Measurements from ENCODE around the gene VSIG10L.

The VSIG10L gene

GRCh38 chr19:51337861-51338562 lies 3.9 kb downstream of the VSIG10L start:
- Histone ChIP-seq H3K9ac (ENCODE audit: low read depth, low read length) (peak overlapping the region; percentile 46; the same call in 1 of the 2 replicates), H3K79me2 (ENCODE audit: insufficient read depth, low read length) (no peaks in the 10 kb centered on the region), H3K4me2 (ENCODE audit: insufficient read depth, low read length) (peak overlapping the region; percentile 74), H3K36me3 (ENCODE audit: insufficient read depth, low read length) (no peaks in the 10 kb centered on the region), H3K27me3 (ENCODE audit: insufficient read depth, low read length, poor library complexity) (no peaks in the 10 kb centered on the region), H2AFZ (ENCODE audit: low read depth, low read length) (peak overlapping the region; percentile 74), H3K27ac (ENCODE audit: low read length) (no peak overlapping the region), H3K9me3 (ENCODE audit: insufficient read depth, low read length, severe bottlenecking) (no peaks in the 10 kb centered on the region), H3K4me3 (ENCODE audit: low read depth in 1 of 2, low read length in 2 of 2) (0 out of 4 replicates have a peak overlapping the region, but pooled peaks of 1 of the 2 experiments have one; percentile 62), H3K4me1 (ENCODE audit: insufficient read depth, low read length) (peaks cover 13% of the 10 kb centered on the region), H4K20me1 (ENCODE audit: insufficient read depth, low read length) (no peaks in the 10 kb centered on the region)
- DNase-seq (no peak), ATAC-seq (ENCODE audit: insufficient read depth, low read depth) (no peak)
- TF ChIP-seq CTCF (IDR thresholded peaks at IDR 0.05; ENCODE audit: borderline replicate concordance, extremely low read depth, low read length, poor library complexity, severe bottlenecking) (no peak), EZH2 (IDR thresholded peaks at IDR 0.05; ENCODE audit: borderline replicate concordance, low read depth, low read length, severe bottlenecking) (no peak)

GRCh38 chr19:51337141-51337860 lies 4.6 kb downstream of the VSIG10L start:
- Histone ChIP-seq H3K4me3 (ENCODE audit: low read depth in 1 of 2, low read length in 2 of 2) (no peak overlapping the region), H3K36me3 (ENCODE audit: insufficient read depth, low read length) (no peaks in the 10 kb centered on the region), H3K4me1 (ENCODE audit: insufficient read depth, low read length) (peaks cover 13% of the 10 kb centered on the region), H2AFZ (ENCODE audit: low read depth, low read length) (no peak overlapping the region), H3K9ac (ENCODE audit: low read depth, low read length) (no peak overlapping the region), H3K9me3 (ENCODE audit: insufficient read depth, low read length, severe bottlenecking) (no peaks in the 10 kb centered on the region), H3K27me3 (ENCODE audit: insufficient read depth, low read length, poor library complexity) (no peaks in the 10 kb centered on the region), H4K20me1 (ENCODE audit: insufficient read depth, low read length) (no peaks in the 10 kb centered on the region), H3K27ac (ENCODE audit: low read length) (no peak overlapping the region), H3K4me2 (ENCODE audit: insufficient read depth, low read length) (no peak overlapping the region), H3K79me2 (ENCODE audit: insufficient read depth, low read length) (no peaks in the 10 kb centered on the region)
- no peak for TF ChIP-seq EZH2 (IDR thresholded peaks at IDR 0.05; ENCODE audit: borderline replicate concordance, low read depth, low read length, severe bottlenecking)
- no peak for TF ChIP-seq CTCF (IDR thresholded peaks at IDR 0.05; ENCODE audit: borderline replicate concordance, extremely low read depth, low read length, poor library complexity, severe bottlenecking)
- no peak for ATAC-seq (ENCODE audit: insufficient read depth, low read depth)
- no peak for DNase-seq

GRCh38 chr19:51333836-51334460 lies 8.0 kb downstream of the VSIG10L start:
- Histone ChIP-seq H3K4me3 (ENCODE audit: low read depth in 1 of 2, low read length in 2 of 2) (no peak overlapping the region), H2AFZ (ENCODE audit: low read depth, low read length) (no peak overlapping the region), H3K27ac (ENCODE audit: low read length) (no peak overlapping the region), H3K36me3 (ENCODE audit: insufficient read depth, low read length) (no peaks in the 10 kb centered on the region), H3K79me2 (ENCODE audit: insufficient read depth, low read length) (no peaks in the 10 kb centered on the region), H4K20me1 (ENCODE audit: insufficient read depth, low read length) (no peaks in the 10 kb centered on the region), H3K9ac (ENCODE audit: low read depth, low read length) (no peak overlapping the region), H3K4me2 (ENCODE audit: insufficient read depth, low read length) (no peak overlapping the region), H3K9me3 (ENCODE audit: insufficient read depth, low read length, severe bottlenecking) (no peaks in the 10 kb centered on the region), H3K4me1 (ENCODE audit: insufficient read depth, low read length) (peaks cover 7% of the 10 kb centered on the region), H3K27me3 (ENCODE audit: insufficient read depth, low read length, poor library complexity) (no peaks in the 10 kb centered on the region)
- ATAC-seq (ENCODE audit: insufficient read depth, low read depth) (no peak), DNase-seq (peak; percentile 32)
- TF ChIP-seq CTCF (IDR thresholded peaks at IDR 0.05; ENCODE audit: borderline replicate concordance, extremely low read depth, low read length, poor library complexity, severe bottlenecking): no peak
- no peak for TF ChIP-seq EZH2 (IDR thresholded peaks at IDR 0.05; ENCODE audit: borderline replicate concordance, low read depth, low read length, severe bottlenecking)

Data from DND-41 (cell line).